Measurements from ENCODE around the gene PCDHB11.
"Not testable (repeated sequence)": the region's sequence is repeated elsewhere in the genome, so short reads cannot be mapped to it uniquely, and the experiment has no call there.

PCDHB11 gene

GRCh38 chr5:141208478-141208877 is 9.1 kb downstream of the PCDHB11 start, which contains the start of gene PCDHB12:
PCDHB12 (plus strand) TSS chr5:141208719; CDS start chr5:141208908, 189 bp downstream.
- Mint-ChIP-seq H3K9me3 (peaks cover 3% of the 10 kb centered on the region), H3K36me3 (ENCODE audit: low read depth) (peaks cover 2% of the 10 kb centered on the region), H3K4me1 (ENCODE audit: low read depth) (no peaks in the 10 kb centered on the region), H3K4me3 (no peak within 1 kb of the TSS), H3K27me3 (peaks cover 69% of the 10 kb centered on the region), H3K27ac (no peak within 1 kb of the TSS)
- DNase-seq, result no peak

- H3K36me3 Mint-ChIP-seq (ENCODE audit: low read depth); H3K27ac Mint-ChIP-seq; H3K4me1 Mint-ChIP-seq (ENCODE audit: low read depth); DNase-seq; H3K4me3 Mint-ChIP-seq: not testable (repeated sequence)
- peaks cover 13% of the 10 kb centered on the region for H3K9me3 Mint-ChIP-seq
- H3K27me3 Mint-ChIP-seq, result peaks cover 79% of the 10 kb centered on the region
Observed at GRCh38 chr5:141210281-141210680, 10.9 kb downstream of the PCDHB11 start.

DNA sequence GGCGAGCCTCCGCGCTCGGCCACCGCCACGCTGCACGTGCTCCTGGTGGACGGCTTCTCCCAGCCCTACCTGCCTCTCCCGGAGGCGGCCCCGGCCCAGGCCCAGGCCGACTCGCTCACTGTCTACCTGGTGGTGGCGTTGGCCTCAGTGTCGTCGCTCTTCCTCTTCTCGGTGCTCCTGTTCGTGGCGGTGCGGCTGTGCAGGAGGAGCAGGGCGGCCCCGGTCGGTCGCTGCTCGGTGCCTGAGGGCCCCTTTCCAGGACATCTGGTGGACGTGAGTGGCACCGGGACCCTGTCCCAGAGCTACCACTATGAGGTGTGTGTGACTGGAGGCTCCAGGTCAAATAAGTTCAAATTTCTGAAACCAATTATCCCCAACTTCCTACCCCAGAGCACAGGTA is 11.4 kb downstream of the PCDHB11 start:
- peaks cover 80% of the 10 kb centered on the region for H3K27me3 Mint-ChIP-seq
- not testable (repeated sequence) for DNase-seq; H3K4me1 Mint-ChIP-seq (ENCODE audit: low read depth); H3K27ac Mint-ChIP-seq; H3K4me3 Mint-ChIP-seq; H3K36me3 Mint-ChIP-seq (ENCODE audit: low read depth)
- peaks cover 14% of the 10 kb centered on the region for H3K9me3 Mint-ChIP-seq

GRCh38 chr5:141213656-141214339 is 14.4 kb downstream of the PCDHB11 start, which contains the start of gene PCDHB13:
PCDHB13 (plus strand) TSS chr5:141213919; CDS start chr5:141214124, 205 bp downstream.
- not testable (repeated sequence) for H3K4me3 Mint-ChIP-seq
- peaks cover 25% of the 10 kb centered on the region for H3K9me3 Mint-ChIP-seq

DNA sequence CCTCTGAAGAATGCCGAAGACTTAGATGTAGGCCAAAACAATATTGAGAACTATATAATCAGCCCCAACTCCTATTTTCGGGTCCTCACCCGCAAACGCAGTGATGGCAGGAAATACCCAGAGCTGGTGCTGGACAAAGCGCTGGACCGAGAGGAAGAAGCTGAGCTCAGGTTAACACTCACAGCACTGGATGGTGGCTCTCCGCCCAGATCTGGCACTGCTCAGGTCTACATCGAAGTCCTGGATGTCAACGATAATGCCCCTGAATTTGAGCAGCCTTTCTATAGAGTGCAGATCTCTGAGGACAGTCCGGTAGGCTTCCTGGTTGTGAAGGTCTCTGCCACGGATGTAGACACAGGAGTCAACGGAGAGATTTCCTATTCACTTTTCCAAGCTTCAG is 15.2 kb downstream of the PCDHB11 start:
- H3K36me3 Mint-ChIP-seq (ENCODE audit: low read depth), result peaks cover 16% of the 10 kb centered on the region
- peaks cover 30% of the 10 kb centered on the region for H3K9me3 Mint-ChIP-seq
- DNase-seq; H3K27ac Mint-ChIP-seq; H3K4me1 Mint-ChIP-seq (ENCODE audit: low read depth); H3K4me3 Mint-ChIP-seq: not testable (repeated sequence)
- peaks cover 71% of the 10 kb centered on the region for H3K27me3 Mint-ChIP-seq

More at GRCh38 chr5:141213656-141214339, 14.4 kb downstream of the PCDHB11 start, which contains the start of gene PCDHB13:
- H3K27ac Mint-ChIP-seq; H3K4me1 Mint-ChIP-seq (ENCODE audit: low read depth); DNase-seq: not testable (repeated sequence)
- Mint-ChIP-seq H3K27me3 (peaks cover 74% of the 10 kb centered on the region), H3K36me3 (ENCODE audit: low read depth) (peaks cover 15% of the 10 kb centered on the region)

DNA sequence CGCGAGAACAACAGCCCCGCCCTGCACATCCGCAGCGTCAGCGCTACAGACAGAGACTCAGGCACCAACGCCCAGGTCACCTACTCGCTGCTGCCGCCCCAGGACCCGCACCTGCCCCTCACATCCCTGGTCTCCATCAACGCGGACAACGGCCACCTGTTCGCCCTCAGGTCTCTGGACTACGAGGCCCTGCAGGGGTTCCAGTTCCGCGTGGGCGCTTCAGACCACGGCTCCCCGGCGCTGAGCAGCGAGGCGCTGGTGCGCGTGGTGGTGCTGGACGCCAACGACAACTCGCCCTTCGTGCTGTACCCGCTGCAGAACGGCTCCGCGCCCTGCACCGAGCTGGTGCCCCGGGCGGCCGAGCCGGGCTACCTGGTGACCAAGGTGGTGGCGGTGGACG is 16.1 kb downstream of the PCDHB11 start:
- peaks cover 16% of the 10 kb centered on the region for H3K36me3 Mint-ChIP-seq (ENCODE audit: low read depth)
- not testable (repeated sequence) for H3K27ac Mint-ChIP-seq; H3K4me1 Mint-ChIP-seq (ENCODE audit: low read depth); H3K4me3 Mint-ChIP-seq; DNase-seq
- peaks cover 73% of the 10 kb centered on the region for H3K27me3 Mint-ChIP-seq
- H3K9me3 Mint-ChIP-seq, result peaks cover 36% of the 10 kb centered on the region

DNA sequence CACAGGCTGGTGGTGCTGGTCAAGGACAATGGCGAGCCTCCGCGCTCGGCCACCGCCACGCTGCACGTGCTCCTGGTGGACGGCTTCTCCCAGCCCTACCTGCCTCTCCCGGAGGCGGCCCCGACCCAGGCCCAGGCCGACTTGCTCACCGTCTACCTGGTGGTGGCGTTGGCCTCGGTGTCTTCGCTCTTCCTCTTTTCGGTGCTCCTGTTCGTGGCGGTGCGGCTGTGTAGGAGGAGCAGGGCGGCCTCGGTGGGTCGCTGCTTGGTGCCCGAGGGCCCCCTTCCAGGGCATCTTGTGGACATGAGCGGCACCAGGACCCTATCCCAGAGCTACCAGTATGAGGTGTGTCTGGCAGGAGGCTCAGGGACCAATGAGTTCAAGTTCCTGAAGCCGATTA is 16.6 kb downstream of the PCDHB11 start:
- Mint-ChIP-seq H3K9me3 (peaks cover 33% of the 10 kb centered on the region), H3K36me3 (ENCODE audit: low read depth) (peaks cover 14% of the 10 kb centered on the region)
- not testable (repeated sequence) for H3K4me3 Mint-ChIP-seq

GRCh38 chr5:141223112-141223783 is 23.8 kb downstream of the PCDHB11 start, which contains the start of gene PCDHB14:
PCDHB14 (plus strand) TSS chr5:141223343; CDS start chr5:141223506, 163 bp downstream.
- H3K27ac Mint-ChIP-seq, result no peak within 1 kb of the TSS
- H3K27me3 Mint-ChIP-seq, result peaks cover 72% of the 10 kb centered on the region
- peak within 1 kb of the TSS; percentile 11 for H3K4me3 Mint-ChIP-seq
- H3K36me3 Mint-ChIP-seq (ENCODE audit: low read depth), result peaks cover 11% of the 10 kb centered on the region
- peaks cover 6% of the 10 kb centered on the region for H3K4me1 Mint-ChIP-seq (ENCODE audit: low read depth)
- peaks cover 21% of the 10 kb centered on the region for H3K9me3 Mint-ChIP-seq
- DNase-seq, result no peak

More for the DNA sequence above, 16.6 kb downstream of the PCDHB11 start:
- peaks cover 75% of the 10 kb centered on the region for H3K27me3 Mint-ChIP-seq
- H3K4me1 Mint-ChIP-seq (ENCODE audit: low read depth); H3K27ac Mint-ChIP-seq; DNase-seq: not testable (repeated sequence)

GRCh38 chr5:141224844-141225243 is 25.4 kb downstream of the PCDHB11 start:
- H3K27ac Mint-ChIP-seq; H3K4me1 Mint-ChIP-seq (ENCODE audit: low read depth); H3K36me3 Mint-ChIP-seq (ENCODE audit: low read depth); H3K4me3 Mint-ChIP-seq; DNase-seq: not testable (repeated sequence)
- Mint-ChIP-seq H3K9me3 (peaks cover 15% of the 10 kb centered on the region), H3K27me3 (peaks cover 62% of the 10 kb centered on the region)

GRCh38 chr5:141225421-141225820 is 26.0 kb downstream of the PCDHB11 start:
- not testable (repeated sequence) for H3K4me1 Mint-ChIP-seq (ENCODE audit: low read depth); DNase-seq; H3K36me3 Mint-ChIP-seq (ENCODE audit: low read depth); H3K4me3 Mint-ChIP-seq; H3K27ac Mint-ChIP-seq
- Mint-ChIP-seq H3K9me3 (peaks cover 10% of the 10 kb centered on the region), H3K27me3 (peaks cover 56% of the 10 kb centered on the region)

DNA sequence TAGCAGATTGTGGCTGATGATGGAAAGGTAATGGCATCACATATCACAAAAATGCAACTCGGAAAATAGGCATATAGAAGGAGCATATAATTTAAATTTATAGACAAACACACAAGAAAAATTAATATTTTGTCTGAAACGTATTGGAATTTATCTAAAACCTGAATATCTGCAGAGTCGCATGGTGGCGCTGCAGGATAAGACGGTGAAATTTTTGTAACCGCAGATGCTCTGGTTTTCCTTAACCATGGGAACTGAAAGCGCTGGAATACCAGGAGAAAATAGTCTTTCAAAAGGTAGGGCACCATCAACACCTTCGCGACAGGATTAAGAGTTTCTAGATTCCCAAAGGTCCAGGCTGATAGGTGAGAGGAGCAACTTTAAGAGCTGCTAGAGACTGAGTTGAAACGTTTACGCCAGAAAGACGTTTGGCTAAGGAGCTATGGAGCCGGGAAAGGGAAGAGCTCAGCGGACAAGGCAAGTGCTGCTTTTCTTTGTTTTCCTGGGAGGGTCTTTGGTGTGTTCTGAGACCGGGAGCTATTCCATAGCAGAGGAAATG is 34.8 kb downstream of the PCDHB11 start:
- Mint-ChIP-seq H3K27me3 (peaks cover 45% of the 10 kb centered on the region), H3K9me3 (peaks cover 46% of the 10 kb centered on the region), H3K27ac (no peak overlapping the region), H3K4me1 (ENCODE audit: low read depth) (no peaks in the 10 kb centered on the region), H3K4me3 (no peak overlapping the region), H3K36me3 (ENCODE audit: low read depth) (peaks cover 17% of the 10 kb centered on the region)
- DNase-seq, result no peak

- not testable (repeated sequence) for DNase-seq; H3K4me1 Mint-ChIP-seq (ENCODE audit: low read depth); H3K4me3 Mint-ChIP-seq; H3K27ac Mint-ChIP-seq
- peaks cover 62% of the 10 kb centered on the region for H3K27me3 Mint-ChIP-seq
- peaks cover 62% of the 10 kb centered on the region for H3K9me3 Mint-ChIP-seq
- peaks cover 22% of the 10 kb centered on the region for H3K36me3 Mint-ChIP-seq (ENCODE audit: low read depth)
Observed at GRCh38 chr5:141235922-141236321, 36.5 kb downstream of the PCDHB11 start.

GRCh38 chr5:141236516-141237313 is 37.3 kb downstream of the PCDHB11 start:
- DNase-seq, result no peak
- Mint-ChIP-seq H3K4me1 (ENCODE audit: low read depth) (no peaks in the 10 kb centered on the region), H3K27me3 (peaks cover 70% of the 10 kb centered on the region), H3K4me3 (no peak overlapping the region), H3K36me3 (ENCODE audit: low read depth) (peaks cover 28% of the 10 kb centered on the region), H3K27ac (no peak overlapping the region), H3K9me3 (peaks cover 62% of the 10 kb centered on the region)

GRCh38 chr5:141241496-141241895 is 42.1 kb downstream of the PCDHB11 start:
- Mint-ChIP-seq H3K27ac (no peak overlapping the region), H3K27me3 (peaks cover 88% of the 10 kb centered on the region), H3K4me3 (no peak overlapping the region), H3K4me1 (ENCODE audit: low read depth) (peaks cover 4% of the 10 kb centered on the region), H3K36me3 (ENCODE audit: low read depth) (peaks cover 43% of the 10 kb centered on the region), H3K9me3 (peaks cover 65% of the 10 kb centered on the region)
- DNase-seq, result no peak

All from activated T-cell treated with anti-CD3 and anti-CD28 coated beads, Interleukin-2, amount 50 U/mL, for 24 hours (primary cell).